ENCODE measurements around the gene PLEKHO2.
"Not testable (repeated sequence)": the region's sequence is repeated elsewhere in the genome, so short reads cannot be mapped to it uniquely, and the experiment has no call there.

PLEKHO2 gene

GRCh38 chr15:64841344-64842095 is at the start of gene PLEKHO2:
Gene PLEKHO2, plus strand, starts transcription at chr15:64841915. Its CDS starts 102 bp downstream, at chr15:64842017.
- Mint-ChIP-seq H3K36me3 (peaks cover 5 to 20% of the 10 kb centered on the region in 2 donors), H3K9me3 (no peaks in the 10 kb centered on the region), H3K27ac (peak within 1 kb of the TSS; percentile 75), H3K4me1 (peaks cover 53 to 59% of the 10 kb centered on the region in 2 donors), H3K4me3 (peak within 1 kb of the TSS; percentile 93 to 96), H3K27me3 (no peaks in the 10 kb centered on the region)
- ATAC-seq (replicated peaks) = peak; percentile 81 to 86
- peak; percentile 83 for DNase-seq

GRCh38 chr15:64792282-64792681 is 49.4 kb upstream of the PLEKHO2 start:
- no peak for ATAC-seq (replicated peaks)
- Mint-ChIP-seq H3K36me3 (no peaks in the 10 kb centered on the region), H3K9me3 (no peaks in the 10 kb centered on the region), H3K4me3 (no peak overlapping the region), H3K27ac (no peak overlapping the region), H3K4me1 (no peaks in the 10 kb centered on the region), H3K27me3 (no peaks in the 10 kb centered on the region)
- no peak for DNase-seq

GRCh38 chr15:64795299-64795698 is 46.4 kb upstream of the PLEKHO2 start:
- not testable (repeated sequence) for H3K4me1 Mint-ChIP-seq; DNase-seq; H3K9me3 Mint-ChIP-seq; ATAC-seq (replicated peaks); H3K27ac Mint-ChIP-seq; H3K27me3 Mint-ChIP-seq; H3K4me3 Mint-ChIP-seq; H3K36me3 Mint-ChIP-seq

- H3K27ac Mint-ChIP-seq; H3K4me3 Mint-ChIP-seq; DNase-seq; ATAC-seq (replicated peaks); H3K36me3 Mint-ChIP-seq; H3K4me1 Mint-ChIP-seq; H3K9me3 Mint-ChIP-seq; H3K27me3 Mint-ChIP-seq: not testable (repeated sequence)
Observed at GRCh38 chr15:64795921-64796320, 45.8 kb upstream of the PLEKHO2 start.

- not testable (repeated sequence) for H3K4me3 Mint-ChIP-seq; ATAC-seq (replicated peaks); H3K36me3 Mint-ChIP-seq; H3K9me3 Mint-ChIP-seq; H3K27ac Mint-ChIP-seq; H3K27me3 Mint-ChIP-seq; DNase-seq; H3K4me1 Mint-ChIP-seq
Observed at GRCh38 chr15:64798905-64799304, 42.8 kb upstream of the PLEKHO2 start.

- no peaks in the 10 kb centered on the region for H3K36me3 Mint-ChIP-seq
- DNase-seq = no peak
- H3K27ac Mint-ChIP-seq = no peak overlapping the region
- peaks cover 0 to 6% of the 10 kb centered on the region in 2 donors for H3K27me3 Mint-ChIP-seq
- ATAC-seq (replicated peaks) = no peak
- no peaks in the 10 kb centered on the region for H3K9me3 Mint-ChIP-seq
- peaks cover 0 to 8% of the 10 kb centered on the region in 2 donors for H3K4me1 Mint-ChIP-seq
- H3K4me3 Mint-ChIP-seq = no peak overlapping the region
Observed at GRCh38 chr15:64800476-64800875, 41.2 kb upstream of the PLEKHO2 start.

- DNase-seq (no peak), ATAC-seq (replicated peaks) (no peak)
- H3K27me3 Mint-ChIP-seq = peaks cover 0 to 7% of the 10 kb centered on the region in 2 donors
- no peaks in the 10 kb centered on the region for H3K9me3 Mint-ChIP-seq
- H3K27ac Mint-ChIP-seq = no peak overlapping the region
- H3K4me3 Mint-ChIP-seq = no peak overlapping the region
- H3K4me1 Mint-ChIP-seq = peaks cover 2 to 12% of the 10 kb centered on the region in 2 donors
- no peaks in the 10 kb centered on the region for H3K36me3 Mint-ChIP-seq
Observed at GRCh38 chr15:64803526-64803925, 38.2 kb upstream of the PLEKHO2 start.

- H3K27me3 Mint-ChIP-seq = peaks cover 0 to 11% of the 10 kb centered on the region in 2 donors
- no peaks in the 10 kb centered on the region for H3K9me3 Mint-ChIP-seq
- ATAC-seq (replicated peaks) (no peak), DNase-seq (no peak)
- H3K27ac Mint-ChIP-seq = no peak overlapping the region
- H3K4me3 Mint-ChIP-seq = no peak overlapping the region
- no peaks in the 10 kb centered on the region for H3K36me3 Mint-ChIP-seq
- peaks cover 3 to 16% of the 10 kb centered on the region in 2 donors for H3K4me1 Mint-ChIP-seq
Observed at GRCh38 chr15:64804619-64805018, 37.1 kb upstream of the PLEKHO2 start.

- peak overlapping the region; percentile 16 for H3K27ac Mint-ChIP-seq
- ATAC-seq (replicated peaks) (no peak), DNase-seq (no peak)
- H3K36me3 Mint-ChIP-seq = no peaks in the 10 kb centered on the region
- peaks cover 20 to 35% of the 10 kb centered on the region in 2 donors for H3K4me1 Mint-ChIP-seq
- H3K9me3 Mint-ChIP-seq = no peaks in the 10 kb centered on the region
- H3K4me3 Mint-ChIP-seq = no peak overlapping the region
- peaks cover 0 to 11% of the 10 kb centered on the region in 2 donors for H3K27me3 Mint-ChIP-seq
Observed at GRCh38 chr15:64806509-64806908, 35.2 kb upstream of the PLEKHO2 start.

GRCh38 chr15:64807051-64807749 is 34.5 kb upstream of the PLEKHO2 start:
- Mint-ChIP-seq H3K27ac (peak overlapping the region; percentile 81), H3K36me3 (no peaks in the 10 kb centered on the region), H3K4me1 (peaks cover 27 to 37% of the 10 kb centered on the region in 2 donors), H3K9me3 (no peaks in the 10 kb centered on the region), H3K4me3 (no peak overlapping the region), H3K27me3 (peaks cover 0 to 11% of the 10 kb centered on the region in 2 donors)
- ATAC-seq (replicated peaks) = no peak
- DNase-seq = no peak

GRCh38 chr15:64807751-64808222 is 33.9 kb upstream of the PLEKHO2 start:
- peaks cover 32 to 40% of the 10 kb centered on the region in 2 donors for H3K4me1 Mint-ChIP-seq

GRCh38 chr15:64808785-64809453 is 32.8 kb upstream of the PLEKHO2 start:
- Mint-ChIP-seq H3K4me3 (no peak overlapping the region), H3K27ac (peak overlapping the region; percentile 42), H3K9me3 (no peaks in the 10 kb centered on the region), H3K4me1 (peaks cover 41 to 50% of the 10 kb centered on the region in 2 donors), H3K36me3 (no peaks in the 10 kb centered on the region), H3K27me3 (peaks cover 0 to 11% of the 10 kb centered on the region in 2 donors)
- ATAC-seq (replicated peaks) (no peak), DNase-seq (no peak)

More at GRCh38 chr15:64807751-64808222, 33.9 kb upstream of the PLEKHO2 start:
- Mint-ChIP-seq H3K36me3 (no peaks in the 10 kb centered on the region), H3K27me3 (peaks cover 0 to 11% of the 10 kb centered on the region in 2 donors), H3K9me3 (no peaks in the 10 kb centered on the region), H3K27ac (no peak overlapping the region), H3K4me3 (no peak overlapping the region)
- ATAC-seq (replicated peaks) = no peak
- no peak for DNase-seq

- ATAC-seq (replicated peaks) (peak in 1 of 2 donors; percentile 18), DNase-seq (peak; percentile 37)
- Mint-ChIP-seq H3K9me3 (no peaks in the 10 kb centered on the region), H3K27me3 (peaks cover 0 to 6% of the 10 kb centered on the region in 2 donors), H3K4me1 (peaks cover 41 to 55% of the 10 kb centered on the region in 2 donors), H3K4me3 (no peak overlapping the region), H3K36me3 (no peaks in the 10 kb centered on the region), H3K27ac (peak overlapping the region; percentile 80)
Observed at GRCh38 chr15:64809649-64810496, 31.8 kb upstream of the PLEKHO2 start.

All from stimulated activated naive B cell treated with anti-CD40 and anti-IgM and Interleukin-4, amounts not matched to agents 10 μg/mL and 1 μg/mL and 100 μg/mL, for 72 hours (primary cell).